ENCODE data around the gene WWC2.
"Not testable (repeated sequence)": the region's sequence is repeated elsewhere in the genome, so short reads cannot be mapped to it uniquely, and the experiment has no call there.

WWC2 gene

GRCh38 chr4:183099537-183100297 is 660 bp downstream of the WWC2 start:
- in situ Hi-C loops (cut with MboI; ENCODE audit: low sequenced_read_pairs) = no loop called here

GRCh38 chr4:183100298-183100599 is 1.2 kb downstream of the WWC2 start:
- in situ Hi-C loops (cut with MboI; ENCODE audit: low sequenced_read_pairs) = no loop called here

- in situ Hi-C loops (cut with MboI; ENCODE audit: low sequenced_read_pairs) = no loop called here
These were observed 1.8 kb downstream of the WWC2 start for GRCh38 chr4:183100827-183101226.

GRCh38 chr4:183101956-183102480 is 3.0 kb downstream of the WWC2 start:
- in situ Hi-C loops (cut with MboI; ENCODE audit: low sequenced_read_pairs) = no loop called here

- in situ Hi-C loops (cut with MboI; ENCODE audit: low sequenced_read_pairs) = no loop called here
These were observed 6.0 kb downstream of the WWC2 start for GRCh38 chr4:183105092-183105491.

GRCh38 chr4:183106839-183107238 is 7.8 kb downstream of the WWC2 start:
- in situ Hi-C loops (cut with MboI; ENCODE audit: low sequenced_read_pairs) = no loop called here

- in situ Hi-C loops (cut with MboI; ENCODE audit: low sequenced_read_pairs) = no loop called here
These were observed 8.9 kb downstream of the WWC2 start for GRCh38 chr4:183107891-183108459.

- in situ Hi-C loops (cut with MboI; ENCODE audit: low sequenced_read_pairs) = no loop called here
These were observed 11.2 kb downstream of the WWC2 start for GRCh38 chr4:183110244-183110643.

- in situ Hi-C loops (cut with MboI; ENCODE audit: low sequenced_read_pairs) = no loop called here
These were observed 12.4 kb downstream of the WWC2 start for GRCh38 chr4:183111452-183111885.

- in situ Hi-C loops (cut with MboI; ENCODE audit: low sequenced_read_pairs) = no loop called here
These were observed 19.1 kb downstream of the WWC2 start for GRCh38 chr4:183118141-183118540.

GRCh38 chr4:183118585-183118984 is 19.5 kb downstream of the WWC2 start:
- in situ Hi-C loops (cut with MboI; ENCODE audit: low sequenced_read_pairs) = no loop called here

- in situ Hi-C loops (cut with MboI; ENCODE audit: low sequenced_read_pairs) = not testable (repeated sequence)
These were observed 22.6 kb downstream of the WWC2 start for GRCh38 chr4:183121660-183122059.

GRCh38 chr4:183124228-183124627 is 25.2 kb downstream of the WWC2 start:
- in situ Hi-C loops (cut with MboI; ENCODE audit: low sequenced_read_pairs) = no loop called here

- in situ Hi-C loops (cut with MboI; ENCODE audit: low sequenced_read_pairs) = no loop called here
These were observed 25.8 kb downstream of the WWC2 start for GRCh38 chr4:183124865-183125264.

- in situ Hi-C loops (cut with MboI; ENCODE audit: low sequenced_read_pairs) = no loop called here
These were observed 30.1 kb downstream of the WWC2 start for GRCh38 chr4:183129125-183129524.

GRCh38 chr4:183129675-183130074 is 30.6 kb downstream of the WWC2 start:
- in situ Hi-C loops (cut with MboI; ENCODE audit: low sequenced_read_pairs) = no loop called here

GRCh38 chr4:183130328-183131155 is 31.5 kb downstream of the WWC2 start:
- in situ Hi-C loops (cut with MboI; ENCODE audit: low sequenced_read_pairs) = no loop called here

GRCh38 chr4:183132081-183132480 is 33.0 kb downstream of the WWC2 start:
- in situ Hi-C loops (cut with MboI; ENCODE audit: low sequenced_read_pairs) = no loop called here

- in situ Hi-C loops (cut with MboI; ENCODE audit: low sequenced_read_pairs) = no loop called here
These were observed 33.8 kb downstream of the WWC2 start for GRCh38 chr4:183132865-183133264.

- in situ Hi-C loops (cut with MboI; ENCODE audit: low sequenced_read_pairs) = no loop called here
These were observed 37.8 kb downstream of the WWC2 start for GRCh38 chr4:183136855-183137254.

- in situ Hi-C loops (cut with MboI; ENCODE audit: low sequenced_read_pairs) = no loop called here
These were observed 40.1 kb downstream of the WWC2 start for GRCh38 chr4:183139058-183139750.

Data from hTERT RPE-1 (cell line).